Activated CD4-positive, CD25-positive, alpha-beta regulatory T cell (primary cell): Measurements from ENCODE around the gene ELOA.
"Not testable (repeated sequence)": the region's sequence is repeated elsewhere in the genome, so short reads cannot be mapped to it uniquely, and the experiment has no call there.

Experiments
- DNase-seq, 4 experiments: peaks; one replicate each; lab custom pipeline; 2025; lab: John Stamatoyannopoulos, UW

The ELOA gene

GRCh38 chr1:23801338-23801748, 58.1 kb downstream of the ELOA start:
- DNase-seq, result no peak

GRCh38 chr1:23801876-23802275, 58.6 kb downstream of the ELOA start:
- DNase-seq, result no peak

GRCh38 chr1:23802809-23803342, 59.6 kb downstream of the ELOA start:
- not testable (repeated sequence) for DNase-seq

GRCh38 chr1:23803674-23804073, 60.4 kb downstream of the ELOA start:
- no peak for DNase-seq

GRCh38 chr1:23804183-23804835, 61.0 kb downstream of the ELOA start:
- DNase-seq, result no peak

GRCh38 chr1:23805025-23805424, 61.8 kb downstream of the ELOA start:
- DNase-seq, result no peak

- DNase-seq, result no peak
Measured at GRCh38 chr1:23806280-23806679, 63.0 kb downstream of the ELOA start.

- DNase-seq, result no peak
Measured at GRCh38 chr1:23807453-23807852, 64.2 kb downstream of the ELOA start.

- DNase-seq, result peak; percentile 48 to 75 (median 62)
Measured at GRCh38 chr1:23809751-23810171, 66.5 kb downstream of the ELOA start.

GRCh38 chr1:23810818-23811540, 67.7 kb downstream of the ELOA start:
- DNase-seq, result peak in 2 of 4 experiments; percentile 16 to 37
